MCF 10A (cell line): ENCODE results near the gene TBX10. TPM values are rescaled to one million over a fixed set of nuclear protein-coding genes. Genes with fewer than 3 reads are reported as not detected.

Source experiments
- BruUV-seq: library from RNA; stranded (reverse); fragments of 400-500 nt; replicated peaks from 2 replicates; lab custom pipeline; 2021; lab: Mats Ljungman, UMichigan
- CTCF ChIA-PET: fragments of 300-600 bp; sonication (Branson Sonifier 250); formaldehyde crosslinking; extraction: SDS; loops from one replicate; lab custom pipeline; 2021; ENCODE audit warnings: antibody characterized with exemption, inconsistent platforms; lab: Yijun Ruan, JAX
- POLR2A ChIA-PET: fragments of 300-600, 350-650 bp; sonication (Branson Sonifier 250); formaldehyde crosslinking; extraction: SDS; loops from one replicate; lab custom pipeline; 2020; ENCODE audit warnings: antibody characterized with exemption, inconsistent platforms; lab: Yijun Ruan, JAX
- DNase-seq: peaks from one replicate; pipeline ENCODE4 v3.0.0-alpha.2; 2018; ENCODE audit not compliant: unreplicated experiment
- H3K27ac Mint-ChIP-seq: one replicate; pipeline ENCODE4 v1.8.0; 2022; ENCODE audit warnings: mild to moderate bottlenecking, low read depth, mixed read lengths; ENCODE audit not compliant: unreplicated experiment
- H3K27me3 Mint-ChIP-seq: one replicate; pipeline ENCODE4 v1.8.0; 2022; ENCODE audit warnings: mixed read lengths; ENCODE audit not compliant: insufficient read depth, unreplicated experiment
- H3K36me3 Mint-ChIP-seq: one replicate; pipeline ENCODE4 v1.8.0; 2022; ENCODE audit warnings: mild to moderate bottlenecking, moderate library complexity, mixed read lengths; ENCODE audit not compliant: insufficient read depth, unreplicated experiment
- H3K4me1 Mint-ChIP-seq: one replicate; pipeline ENCODE4 v1.8.0; 2022; ENCODE audit warnings: mixed read lengths; ENCODE audit not compliant: insufficient read depth, unreplicated experiment
- H3K4me3 Mint-ChIP-seq: one replicate; pipeline ENCODE4 v1.8.0; 2022; ENCODE audit warnings: mild to moderate bottlenecking, moderate library complexity, mixed read lengths; ENCODE audit not compliant: unreplicated experiment
- H3K9me3 Mint-ChIP-seq: one replicate; pipeline ENCODE4 v1.8.0; 2022; ENCODE audit warnings: mixed read lengths; ENCODE audit not compliant: unreplicated experiment
- CTCF ChIP-seq: fragments of 200-600 bp; IDR thresholded peaks from one replicate; pipeline ENCODE4 v1.8.0; 2022; ENCODE audit warnings: antibody characterized with exemption, mild to moderate bottlenecking; ENCODE audit not compliant: unreplicated experiment
- intact Hi-C: fragments of 100-400 bp; cut with micrococcal nuclease; formaldehyde crosslinking; loops from 2 replicates; pipeline ENCODE4 v1.14.1; 2022
- total RNA-seq: library from RNA; stranded (reverse); gene quantifications from 2 replicates; pipeline ENCODE4 v1.2.3, GENCODE V29; 2022

The TBX10 gene
- total RNA-seq, 1 experiment from 2014 or later: not detected

- no TSS peak for BruUV-seq
- H3K27ac Mint-ChIP-seq: no peak overlapping the region
- DNase-seq: no peak
- H3K4me1 Mint-ChIP-seq: peaks cover 4% of the 10 kb centered on the region
- no peak for TF ChIP-seq CTCF
- intact Hi-C loops: no loop called here
- H3K9me3 Mint-ChIP-seq: no peaks in the 10 kb centered on the region
- peaks cover 19% of the 10 kb centered on the region for H3K27me3 Mint-ChIP-seq
- ChIA-PET POLR2A (no interaction called here), CTCF (interaction anchor here (0.8 to 1.9 kb wide), 3 partner anchors 13 to 44 kb away, joined by 3 to 10 read pairs (median 3); partner anchors contain the start of gene NUDT8)
- peaks cover 13% of the 10 kb centered on the region for H3K36me3 Mint-ChIP-seq
- no peak overlapping the region for H3K4me3 Mint-ChIP-seq
These were observed 22.9 kb downstream of the TBX10 start for GRCh38 chr11:67616431-67617242.

- H3K27me3 Mint-ChIP-seq: peaks cover 19% of the 10 kb centered on the region
- POLR2A ChIA-PET: interaction anchor here (2.3 kb wide), 1 partner anchor 22 kb away, joined by 12 read pairs; no protein-coding TSS in a partner anchor
- no peak for DNase-seq
- peaks cover 4% of the 10 kb centered on the region for H3K4me1 Mint-ChIP-seq
- CTCF ChIA-PET: interaction anchor here (0.7 to 0.8 kb wide), 2 partner anchors 42 to 328 kb away, joined by 3 read pairs; no protein-coding TSS in a partner anchor
- no peak overlapping the region for H3K27ac Mint-ChIP-seq
- no TSS peak for BruUV-seq
- intact Hi-C loops: no loop called here
- TF ChIP-seq CTCF: no peak
- H3K4me3 Mint-ChIP-seq: no peak overlapping the region
- H3K36me3 Mint-ChIP-seq: peaks cover 17% of the 10 kb centered on the region
- H3K9me3 Mint-ChIP-seq: no peaks in the 10 kb centered on the region
These were observed 23.7 kb downstream of the TBX10 start for GRCh38 chr11:67615728-67616430.

GRCh38 chr11:67614730-67615714 lies 24.5 kb downstream of the TBX10 start:
- Mint-ChIP-seq H3K27ac (peak overlapping the region; percentile 79), H3K27me3 (peaks cover 19% of the 10 kb centered on the region), H3K4me3 (peak overlapping the region; percentile 53)

More at GRCh38 chr11:67614730-67615714, 24.5 kb downstream of the TBX10 start:
- POLR2A ChIA-PET: interaction anchor here (1.5 to 2.4 kb wide), 4 partner anchors 21 to 33 kb away, joined by 4 to 16 read pairs (median 8); partner anchors contain the start of gene GSTP1
- peaks cover 17% of the 10 kb centered on the region for H3K36me3 Mint-ChIP-seq
- TF ChIP-seq CTCF: peak; percentile 51
- intact Hi-C loops: no loop called here
- peaks cover 4% of the 10 kb centered on the region for H3K4me1 Mint-ChIP-seq
- BruUV-seq: no TSS peak
- peak; percentile 52 for DNase-seq
- H3K9me3 Mint-ChIP-seq: no peaks in the 10 kb centered on the region
- CTCF ChIA-PET: interaction anchor here (0.5 to 3.0 kb wide), 13 partner anchors 12 to 506 kb away, joined by 3 to 12 read pairs (median 3); partner anchors contain the start of genes GSTP1 and TMEM134
